HFFc6 (cell line): ENCODE measurements around the gene BMP15. TPM values are rescaled to one million over a fixed set of nuclear protein-coding genes. Genes with fewer than 3 reads are reported as not detected.

Experiments used
- DNase-seq: peaks from one replicate; pipeline ENCODE4 v3.0.0-alpha.2; 2018
- H3K27ac Mint-ChIP-seq: 2 replicates; pipeline ENCODE4 v1.8.0; 2020; ENCODE audit warnings: mild to moderate bottlenecking, mixed read lengths
- H3K27me3 Mint-ChIP-seq: 2 replicates; pipeline ENCODE4 v1.8.0; 2021; ENCODE audit warnings: mild to moderate bottlenecking, moderate library complexity, mixed read lengths; ENCODE audit not compliant: insufficient read depth
- H3K36me3 Mint-ChIP-seq: 2 replicates; pipeline ENCODE4 v1.8.0; 2021; ENCODE audit warnings: low read depth, mixed read lengths
- H3K4me1 Mint-ChIP-seq: 2 replicates; pipeline ENCODE4 v1.8.0; 2020; ENCODE audit warnings: low read depth, mixed read lengths
- H3K4me3 Mint-ChIP-seq: 2 replicates; pipeline ENCODE4 v1.8.0; 2020; ENCODE audit warnings: mild to moderate bottlenecking, moderate library complexity, mixed read lengths
- H3K9me3 Mint-ChIP-seq: 2 replicates; pipeline ENCODE4 v1.8.0; 2020; ENCODE audit warnings: mild to moderate bottlenecking, mixed read lengths
- total RNA-seq, 6 experiments: library from RNA; stranded (reverse); fragmentation: NEBNext Ultra II Directional; extraction: Animal tissue kit (Norgen Biotek cat#: 25700); gene quantifications; 2 replicates in 1 of 6; 3 replicates in 5 of 6; pipeline ENCODE4 v1.2.3, GENCODE V29; 2021
- TF ChIP-seq, protein P1 (sequence below): fragments of 200-600 bp; sonication (generic); IDR thresholded peaks from 2 replicates; pipeline ENCODE4 v1.5.0; 2021; ENCODE audit warnings: antibody characterized with exemption, mild to moderate bottlenecking

Gene BMP15
- total RNA-seq, 6 experiments from 2014 or later, result not detected

DNA sequence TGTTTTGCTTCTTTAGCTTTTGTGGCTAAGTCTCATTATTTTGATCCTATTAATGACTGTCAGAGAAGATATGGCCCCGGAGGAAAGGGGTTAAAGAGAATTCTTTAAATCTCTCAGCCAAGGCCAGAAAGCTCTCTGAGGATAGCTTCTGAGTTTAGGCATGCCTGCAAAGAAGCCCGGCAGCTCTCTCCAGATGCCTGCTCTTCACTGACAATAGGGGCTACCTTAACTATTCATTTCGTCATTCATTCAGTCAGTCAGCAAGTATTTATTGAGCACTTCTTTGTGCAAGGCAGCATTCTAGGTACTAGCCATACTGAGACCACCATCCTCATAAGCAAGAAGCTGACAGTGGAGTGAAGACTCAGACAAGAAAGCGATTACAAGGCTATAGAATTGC is 34.0 kb upstream of the BMP15 start:
- H3K4me3 Mint-ChIP-seq, result no peak overlapping the region
- TF ChIP-seq, protein P1, sequence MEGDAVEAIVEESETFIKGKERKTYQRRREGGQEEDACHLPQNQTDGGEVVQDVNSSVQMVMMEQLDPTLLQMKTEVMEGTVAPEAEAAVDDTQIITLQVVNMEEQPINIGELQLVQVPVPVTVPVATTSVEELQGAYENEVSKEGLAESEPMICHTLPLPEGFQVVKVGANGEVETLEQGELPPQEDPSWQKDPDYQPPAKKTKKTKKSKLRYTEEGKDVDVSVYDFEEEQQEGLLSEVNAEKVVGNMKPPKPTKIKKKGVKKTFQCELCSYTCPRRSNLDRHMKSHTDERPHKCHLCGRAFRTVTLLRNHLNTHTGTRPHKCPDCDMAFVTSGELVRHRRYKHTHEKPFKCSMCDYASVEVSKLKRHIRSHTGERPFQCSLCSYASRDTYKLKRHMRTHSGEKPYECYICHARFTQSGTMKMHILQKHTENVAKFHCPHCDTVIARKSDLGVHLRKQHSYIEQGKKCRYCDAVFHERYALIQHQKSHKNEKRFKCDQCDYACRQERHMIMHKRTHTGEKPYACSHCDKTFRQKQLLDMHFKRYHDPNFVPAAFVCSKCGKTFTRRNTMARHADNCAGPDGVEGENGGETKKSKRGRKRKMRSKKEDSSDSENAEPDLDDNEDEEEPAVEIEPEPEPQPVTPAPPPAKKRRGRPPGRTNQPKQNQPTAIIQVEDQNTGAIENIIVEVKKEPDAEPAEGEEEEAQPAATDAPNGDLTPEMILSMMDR, result no peak
- no peaks in the 10 kb centered on the region for H3K4me1 Mint-ChIP-seq
- no peaks in the 10 kb centered on the region for H3K27me3 Mint-ChIP-seq
- no peak overlapping the region for H3K27ac Mint-ChIP-seq
- H3K36me3 Mint-ChIP-seq, result no peaks in the 10 kb centered on the region
- no peak for DNase-seq
- H3K9me3 Mint-ChIP-seq, result peaks cover 7% of the 10 kb centered on the region; the same call in 1 of the 2 replicates

DNA sequence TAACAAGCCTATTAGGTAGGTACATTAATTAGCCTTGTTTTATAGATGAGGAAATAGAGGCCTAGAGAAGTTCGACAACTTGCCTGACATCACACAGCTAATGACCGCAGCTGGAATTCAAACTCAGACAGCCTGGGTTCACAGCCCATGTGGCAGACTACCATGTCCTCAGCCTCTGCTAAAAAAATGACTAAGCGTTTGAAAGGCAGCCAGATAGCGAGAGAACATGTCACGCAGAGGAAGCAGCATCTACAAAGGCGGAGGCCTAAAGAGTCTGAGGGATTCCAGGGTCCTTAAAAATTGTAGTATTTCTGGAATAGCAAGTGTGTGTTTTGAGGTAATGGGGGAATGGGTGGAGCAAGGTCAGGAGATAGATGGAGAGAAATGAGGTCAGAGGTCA is 33.2 kb upstream of the BMP15 start:
- TF ChIP-seq, protein P1, result no peak
- no peaks in the 10 kb centered on the region for H3K4me1 Mint-ChIP-seq
- peaks cover 4% of the 10 kb centered on the region; the same call in 1 of the 2 replicates for H3K9me3 Mint-ChIP-seq
- no peaks in the 10 kb centered on the region for H3K36me3 Mint-ChIP-seq
- H3K27ac Mint-ChIP-seq, result no peak overlapping the region
- DNase-seq, result no peak
- no peak overlapping the region for H3K4me3 Mint-ChIP-seq
- no peaks in the 10 kb centered on the region for H3K27me3 Mint-ChIP-seq

DNA sequence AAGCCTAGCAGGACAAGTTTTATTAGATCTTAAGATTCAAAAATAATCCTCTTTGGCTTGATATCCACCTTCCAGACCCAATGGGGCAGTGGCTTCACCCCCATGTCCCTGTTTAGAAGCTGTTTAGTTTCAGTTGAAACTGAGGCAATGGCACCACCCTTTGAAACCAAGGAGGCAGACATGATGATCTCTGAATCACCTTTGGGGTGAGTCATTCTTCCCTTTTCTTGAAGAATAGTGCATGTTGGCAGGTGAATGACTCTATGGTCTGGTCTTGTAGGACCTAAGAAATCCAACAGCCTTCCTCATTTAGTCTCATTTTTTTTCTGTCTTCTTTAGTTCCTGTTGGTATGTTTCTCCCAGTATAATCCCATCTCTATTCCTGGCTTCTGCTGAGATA is 29.5 kb upstream of the BMP15 start:
- H3K27me3 Mint-ChIP-seq, result no peaks in the 10 kb centered on the region
- no peaks in the 10 kb centered on the region for H3K4me1 Mint-ChIP-seq
- H3K4me3 Mint-ChIP-seq, result no peak overlapping the region
- TF ChIP-seq, protein P1, result no peak
- 0 out of 2 replicates have a peak, but pooled peaks cover 6% of the 10 kb centered on the region for H3K9me3 Mint-ChIP-seq
- H3K27ac Mint-ChIP-seq, result no peak overlapping the region
- no peaks in the 10 kb centered on the region for H3K36me3 Mint-ChIP-seq
- DNase-seq, result no peak

DNA sequence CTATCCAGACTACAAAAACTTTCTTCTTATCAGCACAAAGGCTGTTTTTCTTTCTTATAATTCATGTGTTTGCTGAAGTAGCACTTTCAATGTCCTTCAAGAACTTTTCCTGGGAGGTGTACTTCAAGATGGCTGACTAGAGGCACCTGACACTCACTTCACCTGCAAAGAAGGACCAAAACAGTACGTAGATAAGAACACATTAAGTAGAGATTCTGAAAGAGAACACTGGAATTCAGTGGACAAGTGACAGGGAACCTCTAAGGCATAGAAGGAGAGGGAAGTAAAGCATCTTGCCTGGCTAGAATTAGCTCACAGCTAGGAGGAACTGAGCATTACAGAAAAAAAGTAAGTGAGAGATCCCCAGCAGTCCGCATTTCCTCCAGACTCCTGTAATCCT is 21.7 kb upstream of the BMP15 start:
- no peak for DNase-seq
- no peak overlapping the region for H3K4me3 Mint-ChIP-seq
- H3K4me1 Mint-ChIP-seq, result no peaks in the 10 kb centered on the region
- no peaks in the 10 kb centered on the region; the same call in 1 of the 2 replicates for H3K27me3 Mint-ChIP-seq
- TF ChIP-seq, protein P1, result no peak
- no peak overlapping the region for H3K27ac Mint-ChIP-seq
- H3K36me3 Mint-ChIP-seq, result no peaks in the 10 kb centered on the region
- peaks cover 11% of the 10 kb centered on the region for H3K9me3 Mint-ChIP-seq

DNA sequence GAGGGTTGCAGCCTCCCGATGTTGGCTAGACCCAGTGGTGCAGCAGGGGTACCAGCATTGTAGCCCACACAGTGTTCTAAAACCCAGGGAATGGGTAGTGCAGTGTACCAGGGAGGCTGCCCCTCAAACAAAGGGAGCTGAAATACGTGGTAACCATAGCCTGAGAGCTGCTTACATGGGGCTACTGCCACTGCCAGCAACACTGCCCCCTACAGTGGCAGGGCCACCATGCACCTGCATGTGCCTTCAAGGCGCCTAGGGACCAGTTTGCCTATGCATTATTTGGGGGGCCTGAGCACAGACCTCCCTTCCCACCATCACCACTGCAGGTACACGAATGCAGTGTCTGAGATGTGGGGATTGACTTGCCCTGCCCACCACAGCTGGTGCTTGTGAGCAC is 21.0 kb upstream of the BMP15 start:
- H3K4me1 Mint-ChIP-seq, result no peaks in the 10 kb centered on the region

More for the DNA sequence above, 21.0 kb upstream of the BMP15 start:
- no peak overlapping the region for H3K4me3 Mint-ChIP-seq
- TF ChIP-seq, protein P1, result no peak
- no peaks in the 10 kb centered on the region; the same call in 1 of the 2 replicates for H3K27me3 Mint-ChIP-seq
- no peak for DNase-seq
- H3K9me3 Mint-ChIP-seq, result peaks cover 11% of the 10 kb centered on the region
- no peaks in the 10 kb centered on the region for H3K36me3 Mint-ChIP-seq
- no peak overlapping the region for H3K27ac Mint-ChIP-seq
